ENCODE data around the gene TRIM56. TPM values are rescaled to one million over a fixed set of nuclear protein-coding genes. Genes with fewer than 3 reads are reported as not detected.
A peak's percentile ranks its signal among the peaks of the same experiment; 100 is the strongest.

The TRIM56 gene
- total and polyA plus RNA-seq, 2 of the 13 experiments (the other 11 are each of a cell fraction or from before 2014, with no cell fraction given), result 3.2 to 7.1 TPM

GRCh38 chr7:101108330-101108857 is 23.1 kb downstream of the TRIM56 start (continued):
- TF ChIP-seq USF2 (IDR thresholded peaks at IDR 0.05; ENCODE audit: low read depth, low read length) (no peak), USF2 (CRISPR knock-in tag; IDR thresholded peaks at IDR 0.05; ENCODE audit: borderline replicate concordance) (no peak), SMAD9 (CRISPR knock-in tag; IDR thresholded peaks at IDR 0.05) (no peak), NR2F6 (IDR thresholded peaks at IDR 0.05) (peak; percentile 40; the same call in 1 of the 2 replicates), NR2F6 (CRISPR knock-in tag; IDR thresholded peaks at IDR 0.05) (no peak; the same call in 1 of the 2 replicates), KLF13 (CRISPR knock-in tag; IDR thresholded peaks at IDR 0.05) (no peak), ZNF749 (CRISPR knock-in tag; IDR thresholded peaks at IDR 0.05; ENCODE audit: borderline replicate concordance) (no peak), ZFP36L2 (CRISPR knock-in tag; IDR thresholded peaks at IDR 0.05) (no peak), NR2F2 (IDR thresholded peaks at IDR 0.05; ENCODE audit: borderline replicate concordance, low read depth) (no peak), MXI1 (IDR thresholded peaks at IDR 0.05; ENCODE audit: borderline replicate concordance, low read depth, low read length) (peak; percentile 14; the same call in 1 of the 3 replicates), POLR2A (IDR thresholded peaks at IDR 0.05; ENCODE audit: insufficient read depth in 1 of 2, low read depth in 2 of 2, low read length in 2 of 2) (peak in 1 of 2 experiments; percentile 31; a peak in 1 of 4 replicates), ZHX1 (CRISPR knock-in tag; IDR thresholded peaks at IDR 0.05; ENCODE audit: low read depth) (no peak), BORCS8-MEF2B (CRISPR knock-in tag; IDR thresholded peaks at IDR 0.05) (no peak), RNF219 (CRISPR knock-in tag; IDR thresholded peaks at IDR 0.05) (no peak)
- TF ChIP-seq, protein P1, sequence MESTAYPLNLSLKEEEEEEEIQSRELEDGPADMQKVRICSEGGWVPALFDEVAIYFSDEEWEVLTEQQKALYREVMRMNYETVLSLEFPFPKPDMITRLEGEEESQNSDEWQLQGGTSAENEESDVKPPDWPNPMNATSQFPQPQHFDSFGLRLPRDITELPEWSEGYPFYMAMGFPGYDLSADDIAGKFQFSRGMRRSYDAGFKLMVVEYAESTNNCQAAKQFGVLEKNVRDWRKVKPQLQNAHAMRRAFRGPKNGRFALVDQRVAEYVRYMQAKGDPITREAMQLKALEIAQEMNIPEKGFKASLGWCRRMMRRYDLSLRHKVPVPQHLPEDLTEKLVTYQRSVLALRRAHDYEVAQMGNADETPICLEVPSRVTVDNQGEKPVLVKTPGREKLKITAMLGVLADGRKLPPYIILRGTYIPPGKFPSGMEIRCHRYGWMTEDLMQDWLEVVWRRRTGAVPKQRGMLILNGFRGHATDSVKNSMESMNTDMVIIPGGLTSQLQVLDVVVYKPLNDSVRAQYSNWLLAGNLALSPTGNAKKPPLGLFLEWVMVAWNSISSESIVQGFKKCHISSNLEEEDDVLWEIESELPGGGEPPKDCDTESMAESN (CRISPR knock-in tag; conservative IDR thresholded peaks at IDR 0.05), result no peak
- TF ChIP-seq, protein P2, sequence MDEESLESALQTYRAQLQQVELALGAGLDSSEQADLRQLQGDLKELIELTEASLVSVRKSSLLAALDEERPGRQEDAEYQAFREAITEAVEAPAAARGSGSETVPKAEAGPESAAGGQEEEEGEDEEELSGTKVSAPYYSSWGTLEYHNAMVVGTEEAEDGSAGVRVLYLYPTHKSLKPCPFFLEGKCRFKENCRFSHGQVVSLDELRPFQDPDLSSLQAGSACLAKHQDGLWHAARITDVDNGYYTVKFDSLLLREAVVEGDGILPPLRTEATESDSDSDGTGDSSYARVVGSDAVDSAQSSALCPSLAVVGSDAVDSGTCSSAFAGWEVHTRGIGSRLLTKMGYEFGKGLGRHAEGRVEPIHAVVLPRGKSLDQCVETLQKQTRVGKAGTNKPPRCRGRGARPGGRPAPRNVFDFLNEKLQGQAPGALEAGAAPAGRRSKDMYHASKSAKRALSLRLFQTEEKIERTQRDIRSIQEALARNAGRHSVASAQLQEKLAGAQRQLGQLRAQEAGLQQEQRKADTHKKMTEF (CRISPR knock-in tag; IDR thresholded peaks at IDR 0.05), result no peak; the same call in 1 of the 2 replicates
- TF ChIP-seq, protein P3, sequence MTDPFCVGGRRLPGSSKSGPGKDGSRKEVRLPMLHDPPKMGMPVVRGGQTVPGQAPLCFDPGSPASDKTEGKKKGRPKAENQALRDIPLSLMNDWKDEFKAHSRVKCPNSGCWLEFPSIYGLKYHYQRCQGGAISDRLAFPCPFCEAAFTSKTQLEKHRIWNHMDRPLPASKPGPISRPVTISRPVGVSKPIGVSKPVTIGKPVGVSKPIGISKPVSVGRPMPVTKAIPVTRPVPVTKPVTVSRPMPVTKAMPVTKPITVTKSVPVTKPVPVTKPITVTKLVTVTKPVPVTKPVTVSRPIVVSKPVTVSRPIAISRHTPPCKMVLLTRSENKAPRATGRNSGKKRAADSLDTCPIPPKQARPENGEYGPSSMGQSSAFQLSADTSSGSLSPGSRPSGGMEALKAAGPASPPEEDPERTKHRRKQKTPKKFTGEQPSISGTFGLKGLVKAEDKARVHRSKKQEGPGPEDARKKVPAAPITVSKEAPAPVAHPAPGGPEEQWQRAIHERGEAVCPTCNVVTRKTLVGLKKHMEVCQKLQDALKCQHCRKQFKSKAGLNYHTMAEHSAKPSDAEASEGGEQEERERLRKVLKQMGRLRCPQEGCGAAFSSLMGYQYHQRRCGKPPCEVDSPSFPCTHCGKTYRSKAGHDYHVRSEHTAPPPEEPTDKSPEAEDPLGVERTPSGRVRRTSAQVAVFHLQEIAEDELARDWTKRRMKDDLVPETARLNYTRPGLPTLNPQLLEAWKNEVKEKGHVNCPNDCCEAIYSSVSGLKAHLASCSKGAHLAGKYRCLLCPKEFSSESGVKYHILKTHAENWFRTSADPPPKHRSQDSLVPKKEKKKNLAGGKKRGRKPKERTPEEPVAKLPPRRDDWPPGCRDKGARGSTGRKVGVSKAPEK (CRISPR knock-in tag; IDR thresholded peaks at IDR 0.05; ENCODE audit: borderline replicate concordance), result no peak
